Measurements from ENCODE around the gene DUOX2. TPM values are rescaled to one million over a fixed set of nuclear protein-coding genes. Genes with fewer than 3 reads are reported as not detected.

Gene DUOX2
- total and polyA plus RNA-seq, 2 of the 8 experiments (the other 6 are each of a cell fraction or from before 2014, with no cell fraction given), result 0.08 TPM; not detected in 1

DNA sequence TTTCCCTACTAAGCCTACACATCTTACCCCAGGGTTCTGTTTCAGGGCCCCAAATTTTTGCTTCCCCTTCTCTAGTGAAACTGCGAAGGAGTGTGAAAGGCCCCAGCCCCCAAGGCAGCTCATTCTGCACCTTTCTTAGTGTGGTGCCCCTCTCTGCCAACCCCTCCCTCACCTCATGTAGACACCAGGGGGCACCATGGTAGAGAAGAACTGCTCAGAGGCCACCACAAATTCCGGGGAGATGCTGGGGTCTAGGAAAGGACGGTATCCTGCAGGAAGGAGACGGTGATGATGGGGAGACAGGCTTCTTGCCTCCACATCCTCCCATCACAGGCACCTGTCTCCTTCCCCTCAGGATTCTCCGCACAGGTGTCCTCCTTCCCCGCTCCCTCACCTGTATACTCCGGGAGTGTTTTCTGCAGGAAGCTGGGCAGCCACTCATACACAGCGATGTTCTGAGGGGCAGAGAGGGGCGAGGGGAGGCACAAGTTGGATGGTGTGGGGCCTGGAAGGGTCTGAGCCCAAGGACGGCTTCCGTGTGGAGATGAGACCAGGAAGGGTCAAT lies 3.6 kb downstream of the DUOX2 start (continued):
- TF ChIP-seq CBX8 (IDR thresholded peaks at IDR 0.05; ENCODE audit: borderline replicate concordance, low read depth, low read length) (no peak), EP300 (IDR thresholded peaks at IDR 0.05; ENCODE audit: borderline replicate concordance in 1 of 2, low read depth in 2 of 2, low read length in 2 of 2) (no peak), BACH1 (IDR thresholded peaks at IDR 0.05; ENCODE audit: low read length) (no peak)
